ENCODE data around the gene FST. TPM values are rescaled to one million over a fixed set of nuclear protein-coding genes. Genes with fewer than 3 reads are reported as not detected.

FST gene
- total and polyA plus RNA-seq, 10 of the 15 experiments (the other 5 are each of a cell fraction or from before 2014, with no cell fraction given) = 0.23 TPM; not detected in 9

DNA sequence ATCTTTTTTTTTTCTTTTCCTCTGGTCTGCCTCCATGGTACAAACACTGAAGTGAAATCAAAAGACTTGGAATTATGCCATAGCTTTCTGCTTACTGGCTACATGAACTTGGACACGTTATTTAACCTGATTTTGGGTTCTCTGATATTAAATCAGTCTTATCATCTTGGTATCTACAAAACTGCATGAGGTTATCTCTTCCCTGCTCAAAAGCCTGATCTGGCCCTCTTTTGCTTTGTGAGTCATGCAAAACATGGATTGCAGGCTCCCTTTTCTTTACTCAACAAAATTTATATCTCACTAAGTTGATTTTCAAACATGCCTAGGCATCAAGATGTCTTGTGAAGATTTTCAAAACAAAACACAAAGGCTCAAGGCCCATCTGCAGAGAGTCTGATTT is 45.9 kb upstream of the FST start (continued):
- TF ChIP-seq, protein P1, sequence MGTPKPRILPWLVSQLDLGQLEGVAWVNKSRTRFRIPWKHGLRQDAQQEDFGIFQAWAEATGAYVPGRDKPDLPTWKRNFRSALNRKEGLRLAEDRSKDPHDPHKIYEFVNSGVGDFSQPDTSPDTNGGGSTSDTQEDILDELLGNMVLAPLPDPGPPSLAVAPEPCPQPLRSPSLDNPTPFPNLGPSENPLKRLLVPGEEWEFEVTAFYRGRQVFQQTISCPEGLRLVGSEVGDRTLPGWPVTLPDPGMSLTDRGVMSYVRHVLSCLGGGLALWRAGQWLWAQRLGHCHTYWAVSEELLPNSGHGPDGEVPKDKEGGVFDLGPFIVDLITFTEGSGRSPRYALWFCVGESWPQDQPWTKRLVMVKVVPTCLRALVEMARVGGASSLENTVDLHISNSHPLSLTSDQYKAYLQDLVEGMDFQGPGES (IDR thresholded peaks at IDR 0.05) = no peak
- no peak for TF ChIP-seq SMARCA5 (IDR thresholded peaks at IDR 0.05)
- no peak for TF ChIP-seq BHLHE40 (IDR thresholded peaks at IDR 0.05; ENCODE audit: borderline replicate concordance in 1 of 2, low read depth in 2 of 2, low read length in 1 of 2)
- TF ChIP-seq FOS (IDR thresholded peaks at IDR 0.05; ENCODE audit: borderline replicate concordance, extremely low read depth, insufficient read length) = no peak
- TF ChIP-seq RCOR1 (conservative IDR thresholded peaks at IDR 0.05; ENCODE audit: low read depth, low read length) = no peak
- TF ChIP-seq, protein P2, sequence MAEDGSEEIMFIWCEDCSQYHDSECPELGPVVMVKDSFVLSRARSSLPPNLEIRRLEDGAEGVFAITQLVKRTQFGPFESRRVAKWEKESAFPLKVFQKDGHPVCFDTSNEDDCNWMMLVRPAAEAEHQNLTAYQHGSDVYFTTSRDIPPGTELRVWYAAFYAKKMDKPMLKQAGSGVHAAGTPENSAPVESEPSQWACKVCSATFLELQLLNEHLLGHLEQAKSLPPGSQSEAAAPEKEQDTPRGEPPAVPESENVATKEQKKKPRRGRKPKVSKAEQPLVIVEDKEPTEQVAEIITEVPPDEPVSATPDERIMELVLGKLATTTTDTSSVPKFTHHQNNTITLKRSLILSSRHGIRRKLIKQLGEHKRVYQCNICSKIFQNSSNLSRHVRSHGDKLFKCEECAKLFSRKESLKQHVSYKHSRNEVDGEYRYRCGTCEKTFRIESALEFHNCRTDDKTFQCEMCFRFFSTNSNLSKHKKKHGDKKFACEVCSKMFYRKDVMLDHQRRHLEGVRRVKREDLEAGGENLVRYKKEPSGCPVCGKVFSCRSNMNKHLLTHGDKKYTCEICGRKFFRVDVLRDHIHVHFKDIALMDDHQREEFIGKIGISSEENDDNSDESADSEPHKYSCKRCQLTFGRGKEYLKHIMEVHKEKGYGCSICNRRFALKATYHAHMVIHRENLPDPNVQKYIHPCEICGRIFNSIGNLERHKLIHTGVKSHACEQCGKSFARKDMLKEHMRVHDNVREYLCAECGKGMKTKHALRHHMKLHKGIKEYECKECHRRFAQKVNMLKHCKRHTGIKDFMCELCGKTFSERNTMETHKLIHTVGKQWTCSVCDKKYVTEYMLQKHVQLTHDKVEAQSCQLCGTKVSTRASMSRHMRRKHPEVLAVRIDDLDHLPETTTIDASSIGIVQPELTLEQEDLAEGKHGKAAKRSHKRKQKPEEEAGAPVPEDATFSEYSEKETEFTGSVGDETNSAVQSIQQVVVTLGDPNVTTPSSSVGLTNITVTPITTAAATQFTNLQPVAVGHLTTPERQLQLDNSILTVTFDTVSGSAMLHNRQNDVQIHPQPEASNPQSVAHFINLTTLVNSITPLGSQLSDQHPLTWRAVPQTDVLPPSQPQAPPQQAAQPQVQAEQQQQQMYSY (CRISPR knock-in tag; IDR thresholded peaks at IDR 0.05) = no peak

DNA sequence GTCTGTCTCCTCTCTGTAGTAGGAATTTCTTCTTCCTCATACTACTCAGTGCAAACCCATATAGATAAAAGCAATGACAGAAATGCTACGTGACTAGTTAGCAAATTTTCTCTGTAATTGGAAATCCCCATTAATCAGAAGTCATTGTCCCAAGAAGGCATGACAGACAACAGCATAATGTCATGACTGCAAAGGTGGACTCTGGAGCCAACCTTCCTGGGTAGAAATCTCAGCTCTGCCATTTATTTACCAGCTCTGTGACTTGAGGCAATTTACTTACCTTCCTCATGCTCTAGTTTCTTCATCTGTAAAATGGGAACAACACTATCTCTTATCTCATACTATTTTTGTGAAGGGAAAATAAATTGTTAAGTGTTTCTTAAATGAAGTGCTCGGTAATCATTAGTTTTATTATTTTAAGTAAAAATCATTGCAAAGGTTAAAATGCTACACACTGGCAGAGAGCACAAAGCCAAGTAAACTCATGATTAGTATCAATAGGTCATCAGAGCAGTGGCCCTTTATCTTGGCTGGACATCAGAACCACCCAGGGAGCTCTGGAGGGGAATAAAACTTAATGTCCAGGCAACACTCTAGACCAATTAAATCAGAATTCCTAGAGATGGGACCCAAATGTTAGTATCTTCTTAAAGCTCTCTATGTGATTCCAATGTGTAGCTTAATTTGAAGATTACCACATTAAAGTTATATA is 43.8 kb upstream of the FST start:
- FAIRE-seq = no peak
- Histone ChIP-seq H3K4me2 (ENCODE audit: control insufficient read depth, insufficient read depth) (no peak overlapping the region), H3K27me3 (replicated peaks in 1 of 2; ENCODE audit: control insufficient read depth in 2 of 2, insufficient read depth in 2 of 2, low read length in 1 of 2) (no peaks in the 10 kb centered on the region), H3K9ac (ENCODE audit: control insufficient read depth, insufficient read depth, low read length) (no peak overlapping the region), H3K27ac (ENCODE audit: control insufficient read depth, insufficient read depth) (no peak overlapping the region), H3K36me3 (ENCODE audit: control insufficient read depth in 2 of 2, insufficient read depth in 2 of 2, low read length in 1 of 2) (no peaks in the 10 kb centered on the region), H3K4me3 (no peak overlapping the region), H4K20me1 (ENCODE audit: control insufficient read depth, insufficient read depth) (no peaks in the 10 kb centered on the region), H2AFZ (ENCODE audit: control insufficient read depth, low read depth, low read length) (no peak overlapping the region), H3K9me3 (replicated peaks; ENCODE audit: control insufficient read depth, insufficient read depth, low read length) (no peaks in the 10 kb centered on the region), H3K79me2 (ENCODE audit: control insufficient read depth, insufficient read depth, low read length) (no peaks in the 10 kb centered on the region), H3K4me1 (ENCODE audit: control insufficient read depth, insufficient read depth, low read length) (no peaks in the 10 kb centered on the region)
- DNase-seq (ENCODE audit: low read depth, low spot score) = no peak
- ChIA-PET CTCF (interaction anchor here (0.9 to 1.0 kb wide), 2 partner anchors 41 to 792 kb away, joined by 3 to 4 read pairs; no protein-coding TSS in a partner anchor), SMC1A (ENCODE audit: uncharacterized antibody, unreplicated experiment) (interaction anchor here (0.5 to 0.8 kb wide), 3 partner anchors 37 to 1312 kb away, joined by 3 read pairs; no protein-coding TSS in a partner anchor), RAD21 (ENCODE audit: unreplicated experiment) (no interaction called here), POLR2A (no interaction called here)
- peak; percentile 44; the same call in 2 of the 3 replicates for ATAC-seq
- BruUV-seq (replicated peaks) = no TSS peak
- WGBS (ENCODE audit: insufficient coverage, insufficient replicate concordance, low lambda C conversion rate, missing lambda C conversion rate) = 45% methylated on average over 2 of the region's 2 CpGs
- intact Hi-C loops (cut with micrococcal nuclease; ENCODE audit: unreplicated experiment) = no loop called here
- in situ Hi-C loops (cut with MboI) = no loop called here
- TF ChIP-seq, protein P3, sequence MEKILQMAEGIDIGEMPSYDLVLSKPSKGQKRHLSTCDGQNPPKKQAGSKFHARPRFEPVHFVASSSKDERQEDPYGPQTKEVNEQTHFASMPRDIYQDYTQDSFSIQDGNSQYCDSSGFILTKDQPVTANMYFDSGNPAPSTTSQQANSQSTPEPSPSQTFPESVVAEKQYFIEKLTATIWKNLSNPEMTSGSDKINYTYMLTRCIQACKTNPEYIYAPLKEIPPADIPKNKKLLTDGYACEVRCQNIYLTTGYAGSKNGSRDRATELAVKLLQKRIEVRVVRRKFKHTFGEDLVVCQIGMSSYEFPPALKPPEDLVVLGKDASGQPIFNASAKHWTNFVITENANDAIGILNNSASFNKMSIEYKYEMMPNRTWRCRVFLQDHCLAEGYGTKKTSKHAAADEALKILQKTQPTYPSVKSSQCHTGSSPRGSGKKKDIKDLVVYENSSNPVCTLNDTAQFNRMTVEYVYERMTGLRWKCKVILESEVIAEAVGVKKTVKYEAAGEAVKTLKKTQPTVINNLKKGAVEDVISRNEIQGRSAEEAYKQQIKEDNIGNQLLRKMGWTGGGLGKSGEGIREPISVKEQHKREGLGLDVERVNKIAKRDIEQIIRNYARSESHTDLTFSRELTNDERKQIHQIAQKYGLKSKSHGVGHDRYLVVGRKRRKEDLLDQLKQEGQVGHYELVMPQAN (conservative IDR thresholded peaks at IDR 0.05) = no peak
- no peak for TF ChIP-seq ZNF24 (IDR thresholded peaks at IDR 0.05)
- TF ChIP-seq, protein P4, sequence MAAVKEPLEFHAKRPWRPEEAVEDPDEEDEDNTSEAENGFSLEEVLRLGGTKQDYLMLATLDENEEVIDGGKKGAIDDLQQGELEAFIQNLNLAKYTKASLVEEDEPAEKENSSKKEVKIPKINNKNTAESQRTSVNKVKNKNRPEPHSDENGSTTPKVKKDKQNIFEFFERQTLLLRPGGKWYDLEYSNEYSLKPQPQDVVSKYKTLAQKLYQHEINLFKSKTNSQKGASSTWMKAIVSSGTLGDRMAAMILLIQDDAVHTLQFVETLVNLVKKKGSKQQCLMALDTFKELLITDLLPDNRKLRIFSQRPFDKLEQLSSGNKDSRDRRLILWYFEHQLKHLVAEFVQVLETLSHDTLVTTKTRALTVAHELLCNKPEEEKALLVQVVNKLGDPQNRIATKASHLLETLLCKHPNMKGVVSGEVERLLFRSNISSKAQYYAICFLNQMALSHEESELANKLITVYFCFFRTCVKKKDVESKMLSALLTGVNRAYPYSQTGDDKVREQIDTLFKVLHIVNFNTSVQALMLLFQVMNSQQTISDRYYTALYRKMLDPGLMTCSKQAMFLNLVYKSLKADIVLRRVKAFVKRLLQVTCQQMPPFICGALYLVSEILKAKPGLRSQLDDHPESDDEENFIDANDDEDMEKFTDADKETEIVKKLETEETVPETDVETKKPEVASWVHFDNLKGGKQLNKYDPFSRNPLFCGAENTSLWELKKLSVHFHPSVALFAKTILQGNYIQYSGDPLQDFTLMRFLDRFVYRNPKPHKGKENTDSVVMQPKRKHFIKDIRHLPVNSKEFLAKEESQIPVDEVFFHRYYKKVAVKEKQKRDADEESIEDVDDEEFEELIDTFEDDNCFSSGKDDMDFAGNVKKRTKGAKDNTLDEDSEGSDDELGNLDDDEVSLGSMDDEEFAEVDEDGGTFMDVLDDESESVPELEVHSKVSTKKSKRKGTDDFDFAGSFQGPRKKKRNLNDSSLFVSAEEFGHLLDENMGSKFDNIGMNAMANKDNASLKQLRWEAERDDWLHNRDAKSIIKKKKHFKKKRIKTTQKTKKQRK (IDR thresholded peaks at IDR 0.05; ENCODE audit: low read depth, low read length) = no peak

Data from GM12878 (cell line).